ENCODE measurements around the gene FA2H.
"Not testable (repeated sequence)": the region's sequence is repeated elsewhere in the genome, so short reads cannot be mapped to it uniquely, and the experiment has no call there.

The FA2H gene

DNA sequence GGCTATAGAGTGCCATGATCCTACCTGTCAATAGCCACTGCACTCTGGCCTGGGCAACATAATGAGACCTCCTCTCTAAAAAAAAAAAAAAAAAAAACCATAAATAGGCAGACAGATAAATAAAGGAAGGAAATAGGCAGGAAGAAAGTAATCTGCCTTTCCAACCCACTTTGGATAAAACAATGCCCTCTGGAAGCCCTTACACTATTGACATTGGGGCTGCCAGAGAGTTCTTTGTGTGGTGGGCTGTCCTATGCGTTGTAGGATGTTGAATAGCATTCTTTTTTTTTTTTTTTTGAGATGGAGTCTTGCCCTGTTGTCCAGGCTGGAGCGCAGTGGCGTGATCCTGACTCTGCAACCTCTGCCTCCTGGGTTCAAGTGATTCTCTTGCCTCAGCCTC, 100.7 kb downstream of the FA2H start:
- TF ChIP-seq, protein P1, sequence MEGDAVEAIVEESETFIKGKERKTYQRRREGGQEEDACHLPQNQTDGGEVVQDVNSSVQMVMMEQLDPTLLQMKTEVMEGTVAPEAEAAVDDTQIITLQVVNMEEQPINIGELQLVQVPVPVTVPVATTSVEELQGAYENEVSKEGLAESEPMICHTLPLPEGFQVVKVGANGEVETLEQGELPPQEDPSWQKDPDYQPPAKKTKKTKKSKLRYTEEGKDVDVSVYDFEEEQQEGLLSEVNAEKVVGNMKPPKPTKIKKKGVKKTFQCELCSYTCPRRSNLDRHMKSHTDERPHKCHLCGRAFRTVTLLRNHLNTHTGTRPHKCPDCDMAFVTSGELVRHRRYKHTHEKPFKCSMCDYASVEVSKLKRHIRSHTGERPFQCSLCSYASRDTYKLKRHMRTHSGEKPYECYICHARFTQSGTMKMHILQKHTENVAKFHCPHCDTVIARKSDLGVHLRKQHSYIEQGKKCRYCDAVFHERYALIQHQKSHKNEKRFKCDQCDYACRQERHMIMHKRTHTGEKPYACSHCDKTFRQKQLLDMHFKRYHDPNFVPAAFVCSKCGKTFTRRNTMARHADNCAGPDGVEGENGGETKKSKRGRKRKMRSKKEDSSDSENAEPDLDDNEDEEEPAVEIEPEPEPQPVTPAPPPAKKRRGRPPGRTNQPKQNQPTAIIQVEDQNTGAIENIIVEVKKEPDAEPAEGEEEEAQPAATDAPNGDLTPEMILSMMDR (IDR thresholded peaks at IDR 0.05; ENCODE audit: low read depth, low read length), result no peak
- DNase-seq (ENCODE audit: extremely low read depth, low read depth), result no peak

DNA sequence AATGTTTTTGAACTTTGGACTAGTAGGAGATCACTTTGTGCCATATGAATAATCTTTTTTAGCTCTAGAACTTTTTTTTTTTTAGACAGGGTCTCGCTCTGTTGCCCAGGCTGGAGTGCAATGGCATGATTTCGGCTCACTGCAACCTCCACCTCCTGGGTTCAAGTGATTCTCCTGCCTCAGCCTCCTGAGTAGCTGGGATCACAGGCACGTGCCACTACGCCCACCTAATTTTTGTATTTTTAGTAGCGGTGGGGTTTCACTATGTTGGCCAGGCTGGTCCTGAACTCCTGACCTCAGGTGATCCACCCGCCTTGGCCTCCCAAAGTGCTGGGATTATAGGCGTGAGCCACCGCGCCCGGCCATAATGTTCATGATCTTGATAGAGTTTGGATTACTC, 105.7 kb downstream of the FA2H start:
- DNase-seq (ENCODE audit: extremely low read depth, low read depth), result not testable (repeated sequence)

DNA sequence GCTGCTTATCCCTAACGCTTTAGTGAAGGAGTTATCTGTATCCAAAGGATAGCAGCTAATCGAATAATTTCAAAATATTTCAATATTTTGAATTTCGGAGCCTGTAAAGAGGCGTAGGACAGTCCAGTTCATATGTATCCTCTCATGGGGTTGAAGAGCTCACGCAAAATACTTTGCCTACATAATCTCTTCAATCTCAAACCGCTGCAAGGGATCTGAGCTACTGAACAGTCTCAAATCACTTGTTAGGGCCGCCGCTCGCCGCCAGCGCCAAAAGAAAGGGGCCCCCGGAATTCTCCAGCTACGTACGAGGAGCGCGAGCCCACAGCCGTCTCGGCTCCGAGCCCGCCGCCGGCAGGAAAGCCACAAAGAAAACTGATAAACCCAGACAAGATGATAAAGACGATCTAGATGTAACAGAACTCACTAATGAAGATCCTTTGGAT, 107.3 kb downstream of the FA2H start:
- TF ChIP-seq, protein P1 (IDR thresholded peaks at IDR 0.05; ENCODE audit: low read depth, low read length), result no peak
- DNase-seq (ENCODE audit: extremely low read depth, low read depth), result no peak

DNA sequence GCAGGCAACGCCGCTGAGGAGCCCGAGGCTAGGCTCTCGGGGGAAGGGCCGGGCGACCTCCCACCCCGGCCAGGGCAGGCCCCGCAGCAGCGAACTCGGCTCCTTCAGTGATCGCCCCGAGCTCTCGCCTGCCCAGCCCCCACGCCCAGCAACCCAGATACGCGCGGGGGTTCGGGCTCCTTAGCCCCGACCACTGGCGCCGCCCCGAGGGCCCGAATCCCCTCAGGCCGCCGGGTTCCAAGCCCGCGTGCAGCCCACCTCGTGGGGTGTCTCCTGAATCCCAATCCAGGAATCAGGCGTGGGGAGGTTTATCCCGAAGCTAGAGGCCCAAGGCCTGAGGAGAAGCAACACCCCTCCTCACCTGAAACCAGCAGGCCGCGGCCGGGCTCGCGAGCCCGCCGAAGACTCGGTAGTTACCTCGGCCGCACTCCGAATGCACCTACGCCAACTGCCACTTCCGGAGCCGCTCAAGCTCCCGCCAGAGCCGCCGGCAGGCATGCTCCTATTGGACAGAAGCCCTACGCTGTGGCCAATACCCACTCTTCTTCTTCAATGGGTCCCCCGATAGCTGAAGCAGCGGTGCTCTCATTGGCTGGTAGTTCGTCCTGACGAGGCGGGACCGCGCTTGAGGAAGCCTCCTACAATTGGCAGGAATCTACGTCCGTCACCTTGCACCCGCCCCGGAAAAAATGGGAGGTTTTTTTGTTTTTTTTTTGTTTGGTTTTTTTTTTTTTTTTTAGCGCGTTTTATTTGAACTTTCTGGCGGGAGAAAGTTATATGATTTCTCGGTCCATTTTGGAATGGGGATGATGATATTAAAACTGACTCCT, 108.0 kb downstream of the FA2H start, which contains the start of gene RFWD3:
Gene RFWD3, minus strand, starts transcription at position 453 of the 830 bp plus-strand sequence. CDS start 5,428 bp downstream, outside the sequence.
- peak; percentile 98 for DNase-seq (ENCODE audit: extremely low read depth, low read depth)
- TF ChIP-seq, protein P1 (IDR thresholded peaks at IDR 0.05; ENCODE audit: low read depth, low read length), result no peak

DNA sequence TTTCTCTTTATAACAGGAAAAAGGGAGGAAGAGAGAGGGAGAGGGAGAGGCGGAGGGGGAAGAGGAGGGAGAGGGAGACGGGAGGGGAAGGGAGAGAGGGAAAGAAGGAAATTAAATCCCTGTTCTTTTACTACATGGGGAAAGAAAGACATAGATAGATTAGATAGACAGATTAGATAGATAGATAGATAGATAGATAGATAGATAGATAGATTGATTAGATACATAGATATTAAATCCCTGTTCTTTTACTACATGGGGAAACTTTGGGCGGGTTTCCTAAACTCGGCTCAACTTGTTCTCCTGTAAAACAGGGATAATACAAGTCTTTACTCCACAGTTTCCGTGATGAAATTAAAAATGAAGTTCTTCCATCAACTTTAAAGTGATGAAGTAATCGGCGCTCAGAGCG, 108.6 kb downstream of the FA2H start:
- no peak for DNase-seq (ENCODE audit: extremely low read depth, low read depth)
- TF ChIP-seq, protein P1 (IDR thresholded peaks at IDR 0.05; ENCODE audit: low read depth, low read length), result no peak
